ENCODE data around the gene CPNE7.

CPNE7 gene

GRCh38 chr16:89602273-89602951 is 26.9 kb downstream of the CPNE7 start:
- peak in 15 of 51 donors; percentile 6 to 79 (median 17) for DNase-seq

- no peak for DNase-seq
Observed at GRCh38 chr16:89602952-89603590, 27.5 kb downstream of the CPNE7 start.

- no peak for DNase-seq
Observed at GRCh38 chr16:89604764-89605163, 29.2 kb downstream of the CPNE7 start.

GRCh38 chr16:89605186-89605970 is 29.8 kb downstream of the CPNE7 start:
- no peak for DNase-seq

- DNase-seq, result no peak
Observed at GRCh38 chr16:89606006-89606405, 30.4 kb downstream of the CPNE7 start.

GRCh38 chr16:89607453-89607852 is 31.9 kb downstream of the CPNE7 start:
- no peak for DNase-seq

- no peak for DNase-seq
Observed at GRCh38 chr16:89607937-89608740, 32.6 kb downstream of the CPNE7 start.

GRCh38 chr16:89610108-89610453 is 34.5 kb downstream of the CPNE7 start:
- DNase-seq, result no peak

- DNase-seq, result no peak
Observed at GRCh38 chr16:89612415-89613166, 37.0 kb downstream of the CPNE7 start.

GRCh38 chr16:89613231-89613953 is 37.8 kb downstream of the CPNE7 start, which contains the start of gene DPEP1:
DPEP1 (plus strand) TSS chr16:89613642; CDS start chr16:89630411, 16,769 bp downstream.
- no peak for DNase-seq

GRCh38 chr16:89613954-89614459 is 38.4 kb downstream of the CPNE7 start:
- DNase-seq, result no peak

GRCh38 chr16:89615176-89615575 is 39.6 kb downstream of the CPNE7 start:
- no peak for DNase-seq

GRCh38 chr16:89615596-89616090 is 40.1 kb downstream of the CPNE7 start:
- peak in 4 of 51 donors; percentile 10 to 23 (median 12) for DNase-seq

GRCh38 chr16:89616623-89617022 is 41.1 kb downstream of the CPNE7 start:
- DNase-seq, result no peak

GRCh38 chr16:89617036-89617435 is 41.5 kb downstream of the CPNE7 start:
- DNase-seq, result no peak

- no peak for DNase-seq
Observed at GRCh38 chr16:89618109-89618998, 42.8 kb downstream of the CPNE7 start.

- DNase-seq, result no peak
Observed at GRCh38 chr16:89619840-89620239, 44.3 kb downstream of the CPNE7 start.

GRCh38 chr16:89620406-89620841 is 44.9 kb downstream of the CPNE7 start:
- DNase-seq, result no peak
